ENCODE data around the gene AGER.

Gene AGER

DNA sequence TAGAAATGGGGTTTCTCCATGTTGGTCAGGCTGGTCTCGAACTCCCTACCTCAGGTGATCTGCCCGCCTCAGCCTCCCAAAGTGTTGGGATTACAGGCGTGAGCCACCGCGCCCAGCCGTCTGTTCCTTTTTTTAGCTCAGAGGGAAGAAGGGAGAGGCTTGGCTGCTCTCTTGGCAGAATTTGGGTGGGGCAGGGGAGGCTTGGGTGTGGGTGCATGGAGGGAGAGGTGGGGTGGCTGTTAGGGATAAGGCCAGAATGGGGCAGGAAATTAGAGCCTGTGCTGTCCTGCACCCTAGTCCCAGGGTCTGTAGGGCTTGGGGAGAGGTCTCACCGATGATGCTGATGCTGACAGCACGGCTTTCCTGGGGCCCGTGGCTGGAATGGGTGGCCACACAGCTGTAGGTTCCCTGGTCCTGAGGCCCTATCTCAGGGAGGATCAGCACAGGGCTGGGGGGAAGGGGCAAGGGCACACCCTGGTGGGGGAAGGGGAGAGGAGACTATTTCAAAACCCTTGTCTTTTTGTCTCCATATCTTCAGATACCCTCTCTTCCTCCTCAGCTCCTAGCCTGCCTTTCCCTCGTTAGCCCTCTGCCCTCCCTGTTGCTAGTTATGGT is 2.0 kb downstream of the AGER start:
- Mint-ChIP-seq H3K27me3 (ENCODE audit: low read depth) (no peaks in the 10 kb centered on the region), H3K27ac (no peak overlapping the region), H3K9me3 (no peaks in the 10 kb centered on the region), H3K4me3 (no peak overlapping the region), H3K4me1 (peaks cover 40% of the 10 kb centered on the region), H3K36me3 (ENCODE audit: low read depth) (peaks cover 39% of the 10 kb centered on the region)
- TF ChIP-seq, protein P1, sequence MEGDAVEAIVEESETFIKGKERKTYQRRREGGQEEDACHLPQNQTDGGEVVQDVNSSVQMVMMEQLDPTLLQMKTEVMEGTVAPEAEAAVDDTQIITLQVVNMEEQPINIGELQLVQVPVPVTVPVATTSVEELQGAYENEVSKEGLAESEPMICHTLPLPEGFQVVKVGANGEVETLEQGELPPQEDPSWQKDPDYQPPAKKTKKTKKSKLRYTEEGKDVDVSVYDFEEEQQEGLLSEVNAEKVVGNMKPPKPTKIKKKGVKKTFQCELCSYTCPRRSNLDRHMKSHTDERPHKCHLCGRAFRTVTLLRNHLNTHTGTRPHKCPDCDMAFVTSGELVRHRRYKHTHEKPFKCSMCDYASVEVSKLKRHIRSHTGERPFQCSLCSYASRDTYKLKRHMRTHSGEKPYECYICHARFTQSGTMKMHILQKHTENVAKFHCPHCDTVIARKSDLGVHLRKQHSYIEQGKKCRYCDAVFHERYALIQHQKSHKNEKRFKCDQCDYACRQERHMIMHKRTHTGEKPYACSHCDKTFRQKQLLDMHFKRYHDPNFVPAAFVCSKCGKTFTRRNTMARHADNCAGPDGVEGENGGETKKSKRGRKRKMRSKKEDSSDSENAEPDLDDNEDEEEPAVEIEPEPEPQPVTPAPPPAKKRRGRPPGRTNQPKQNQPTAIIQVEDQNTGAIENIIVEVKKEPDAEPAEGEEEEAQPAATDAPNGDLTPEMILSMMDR (IDR thresholded peaks at IDR 0.05; ENCODE audit: unreplicated experiment in 3 of 3) = no peak

DNA sequence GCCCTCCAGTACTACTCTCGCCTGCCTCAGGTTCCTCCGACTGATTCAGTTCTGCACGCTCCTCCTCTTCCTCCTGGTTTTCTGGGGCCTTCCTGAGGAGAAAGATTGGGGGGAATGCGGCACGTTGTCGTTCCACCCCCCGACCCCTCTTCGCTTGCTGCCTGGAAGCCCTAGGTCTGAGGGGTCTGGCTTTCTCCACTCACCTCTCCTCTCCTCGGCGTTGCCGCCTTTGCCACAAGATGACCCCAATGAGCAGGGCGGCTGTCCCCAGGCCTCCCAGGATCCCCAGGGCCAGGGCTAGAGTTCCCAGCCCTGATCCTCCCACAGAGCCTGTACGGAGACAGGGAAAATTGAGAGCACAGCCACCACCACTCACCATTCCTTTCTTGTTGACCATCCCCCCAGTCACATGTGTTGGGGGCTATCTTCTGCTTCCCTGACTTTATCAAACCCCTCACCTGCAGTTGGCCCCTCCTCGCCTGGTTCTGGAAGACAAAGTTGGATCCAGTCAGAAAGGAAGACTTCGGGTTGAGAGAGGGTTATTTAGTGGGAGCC is 2.8 kb downstream of the AGER start:
- peaks cover 40% of the 10 kb centered on the region for H3K4me1 Mint-ChIP-seq
- H3K27ac Mint-ChIP-seq = no peak overlapping the region

DNA sequence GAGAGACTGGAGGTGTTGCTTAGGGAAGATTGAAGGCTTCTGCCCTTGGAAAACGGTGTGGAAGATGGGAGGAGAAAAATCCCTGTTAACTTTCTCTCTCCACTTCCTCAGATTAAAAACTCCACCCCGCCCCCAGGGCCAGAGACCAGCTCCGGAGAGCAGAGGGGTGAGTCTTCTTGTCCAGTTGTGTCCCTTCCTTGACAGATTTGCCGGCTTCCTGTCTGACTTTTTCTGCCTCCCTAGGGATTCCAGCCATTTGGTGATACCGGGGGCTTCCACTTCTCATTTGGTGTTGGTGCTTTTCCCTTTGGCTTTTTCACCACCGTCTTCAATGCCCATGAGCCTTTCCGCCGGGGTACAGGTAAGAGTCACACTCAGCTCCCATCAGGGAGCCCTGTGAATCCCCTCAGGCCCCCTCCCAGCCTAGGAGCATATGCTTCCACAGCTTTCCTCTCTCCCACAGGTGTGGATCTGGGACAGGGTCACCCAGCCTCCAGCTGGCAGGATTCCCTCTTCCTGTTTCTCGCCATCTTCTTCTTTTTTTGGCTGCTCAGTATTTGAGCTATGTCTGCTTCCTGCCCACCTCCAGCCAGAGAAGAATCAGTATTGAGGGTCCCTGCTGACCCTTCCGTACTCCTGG is 4.2 kb downstream of the AGER start:
- peaks cover 22% of the 10 kb centered on the region for H3K36me3 Mint-ChIP-seq (ENCODE audit: low read depth)
- peak overlapping the region; percentile 77 to 89 (median 87) for H3K4me3 Mint-ChIP-seq
- peaks cover 34% of the 10 kb centered on the region for H3K4me1 Mint-ChIP-seq
- H3K27me3 Mint-ChIP-seq (ENCODE audit: low read depth) = no peaks in the 10 kb centered on the region
- peak overlapping the region; percentile 55 to 71 (median 59) for H3K27ac Mint-ChIP-seq
- no peaks in the 10 kb centered on the region for H3K9me3 Mint-ChIP-seq
- TF ChIP-seq, protein P1 (IDR thresholded peaks at IDR 0.05; ENCODE audit: unreplicated experiment in 3 of 3) = no peak

More for the DNA sequence above, 2.8 kb downstream of the AGER start:
- peaks cover 31% of the 10 kb centered on the region for H3K36me3 Mint-ChIP-seq (ENCODE audit: low read depth)
- no peaks in the 10 kb centered on the region for H3K27me3 Mint-ChIP-seq (ENCODE audit: low read depth)
- no peaks in the 10 kb centered on the region for H3K9me3 Mint-ChIP-seq
- TF ChIP-seq, protein P1 (IDR thresholded peaks at IDR 0.05; ENCODE audit: unreplicated experiment in 3 of 3) = no peak
- H3K4me3 Mint-ChIP-seq = peak overlapping the region; percentile 77 to 89 (median 87)

DNA sequence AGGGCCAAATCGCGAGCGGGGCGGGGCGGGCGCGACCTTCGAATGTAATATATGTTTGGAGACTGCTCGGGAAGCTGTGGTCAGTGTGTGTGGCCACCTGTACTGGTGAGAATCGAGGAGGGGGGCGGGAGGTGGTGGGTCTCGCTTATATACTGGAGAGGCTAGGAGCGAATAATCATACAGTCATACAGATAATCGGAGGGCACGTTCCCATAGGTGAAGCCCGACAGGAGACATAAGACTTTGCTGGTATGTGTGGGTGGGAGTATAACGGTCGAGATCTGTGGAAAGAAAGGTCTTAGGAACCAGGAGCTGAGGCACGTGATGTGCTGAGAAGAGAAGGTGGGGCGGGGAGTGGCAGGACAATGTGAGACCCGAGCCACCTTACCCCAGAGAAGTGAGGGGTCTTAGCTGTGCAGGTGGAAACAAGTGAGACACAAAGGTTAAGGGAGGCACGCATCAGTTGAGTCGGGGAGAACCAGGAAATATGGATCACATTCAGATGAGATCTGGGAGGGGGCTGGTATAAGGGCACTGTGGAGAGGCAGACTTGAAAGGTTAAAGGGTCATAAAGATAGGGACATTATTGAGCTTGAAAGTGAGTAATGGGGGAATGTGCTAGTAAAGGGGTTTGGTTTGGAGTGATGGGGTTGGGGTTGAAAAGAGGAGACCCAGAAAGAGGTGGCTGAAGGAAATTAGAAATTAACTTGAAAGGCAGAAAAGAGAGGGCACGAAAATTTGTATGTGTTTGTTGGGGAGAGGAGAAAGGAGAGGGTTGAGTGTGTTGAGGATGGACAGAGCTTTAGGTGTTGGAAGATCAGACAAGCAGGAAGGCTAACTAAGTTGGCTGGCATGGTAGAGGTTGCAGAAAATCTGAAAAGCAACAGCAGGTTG is 5.3 kb downstream of the AGER start:
- Mint-ChIP-seq H3K27me3 (ENCODE audit: low read depth) (no peaks in the 10 kb centered on the region), H3K4me3 (peak overlapping the region; percentile 87 to 96 (median 89)), H3K4me1 (peaks cover 41% of the 10 kb centered on the region), H3K9me3 (no peaks in the 10 kb centered on the region), H3K36me3 (ENCODE audit: low read depth) (peaks cover 22% of the 10 kb centered on the region), H3K27ac (peak overlapping the region; percentile 98 to 100 (median 99))
- TF ChIP-seq, protein P1 (IDR thresholded peaks at IDR 0.05; ENCODE audit: unreplicated experiment in 3 of 3) = no peak

DNA sequence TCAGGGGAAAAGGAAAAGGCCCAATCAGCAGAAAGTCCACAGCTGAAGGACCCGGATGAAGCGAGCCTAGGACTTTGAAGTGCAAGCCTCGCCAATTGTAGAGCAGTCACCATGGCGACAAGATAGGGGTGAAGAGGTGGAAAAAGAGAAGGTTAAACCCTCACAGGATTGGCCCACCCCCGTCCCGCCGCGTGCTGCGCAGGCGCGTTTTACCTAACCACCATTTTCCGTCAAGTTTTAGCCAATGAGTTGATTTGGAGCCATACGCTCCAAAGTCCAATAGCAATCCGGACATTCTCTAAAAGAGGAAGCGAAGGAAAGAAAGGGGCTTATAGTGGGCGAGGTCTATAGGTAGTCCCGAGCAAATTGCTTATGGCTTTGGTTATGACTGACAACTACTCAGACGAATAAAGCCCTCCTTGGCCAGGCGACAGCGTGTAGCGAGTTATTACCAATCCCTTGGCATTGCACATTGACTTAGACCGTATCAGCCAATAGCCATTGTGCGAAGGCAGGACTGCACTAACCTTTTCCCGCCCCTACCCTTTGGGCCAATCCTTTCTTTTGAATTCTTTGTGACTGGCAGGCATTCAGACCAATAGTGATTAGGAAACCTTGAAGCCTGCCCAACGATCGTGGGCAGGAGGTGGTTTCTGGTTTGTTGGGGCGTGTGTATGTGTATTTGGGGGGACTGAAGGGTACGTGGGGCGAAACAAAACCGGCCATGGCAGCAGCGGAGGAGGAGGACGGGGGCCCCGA is 6.1 kb downstream of the AGER start, which contains the start of gene RNF5:
RNF5 (plus strand) TSS at position 618 of the 759 bp plus-strand sequence; CDS start at position 725, 107 bp downstream.
- TF ChIP-seq, protein P1 (IDR thresholded peaks at IDR 0.05; ENCODE audit: unreplicated experiment in 3 of 3) = no peak
- Mint-ChIP-seq H3K9me3 (no peaks in the 10 kb centered on the region), H3K27me3 (ENCODE audit: low read depth) (no peaks in the 10 kb centered on the region), H3K36me3 (ENCODE audit: low read depth) (peaks cover 22% of the 10 kb centered on the region), H3K4me3 (peak within 1 kb of the TSS; percentile 87 to 96 (median 89)), H3K27ac (peak within 1 kb of the TSS; percentile 98 to 100 (median 99)), H3K4me1 (peaks cover 47% of the 10 kb centered on the region)
